Panc1 (cell line): Measurements from ENCODE around the gene NET1. TPM values are rescaled to one million over a fixed set of nuclear protein-coding genes. Genes with fewer than 3 reads are reported as not detected.

Experiments used
- ATAC-seq: fragments of 200-7000 bp; cut with Tn5 transposase; 2 replicates; pipeline ENCODE4 v1.9.1; 2020; ENCODE audit warnings: mild to moderate bottlenecking, moderate library complexity
- BruUV-seq: library from RNA; stranded (reverse); fragments of 400-500 nt; replicated peaks from 2 replicates; lab custom pipeline; 2021; lab: Mats Ljungman, UMichigan
- CTCF ChIA-PET: fragments of 300-600 bp; sonication (Branson Sonifier 250); formaldehyde crosslinking; loops from one replicate; lab custom pipeline; 2022; ENCODE audit warnings: antibody characterized with exemption; lab: Charles Lee
- POLR2A ChIA-PET: fragments of 300-600 bp; sonication (Branson Sonifier 250); formaldehyde crosslinking; loops from one replicate; lab custom pipeline; 2022; ENCODE audit warnings: antibody characterized with exemption; lab: Charles Lee
- DNase-seq: peaks from one replicate; pipeline ENCODE4 v3.0.0-alpha.2; 2010; ENCODE audit warnings: low read depth, low spot score
- H3K27ac ChIP-seq: 2 replicates; pipeline ENCODE4 v1.5.1; 2011; ENCODE audit warnings: mild to moderate bottlenecking, low read length, inconsistent platforms
- H3K27me3 ChIP-seq: fragments of 200-500 bp; sonication (Bioruptor generic); 2 replicates; pipeline ENCODE4 v1.6.0; 2014; ENCODE audit warnings: low read length, inconsistent platforms; ENCODE audit not compliant: control insufficient read depth, insufficient read depth
- H3K36me3 ChIP-seq: fragments of 200-500 bp; sonication (Bioruptor generic); 2 replicates; pipeline ENCODE4 v1.5.1; 2014; ENCODE audit warnings: inconsistent platforms, mild to moderate bottlenecking, low read length, moderate library complexity; ENCODE audit not compliant: control insufficient read depth, insufficient read depth
- H3K4me1 ChIP-seq: 2 replicates; pipeline ENCODE4 v1.5.1; 2011; ENCODE audit warnings: inconsistent platforms, mild to moderate bottlenecking, low read length, moderate library complexity; ENCODE audit not compliant: control insufficient read depth, insufficient read depth
- H3K4me3 ChIP-seq, 2 experiments: 2 replicates each; pipeline ENCODE4 v1.5.1; 2011 to 2012; ENCODE audit warnings: low read depth in 2 of 2, low read length in 2 of 2, mild to moderate bottlenecking in 2 of 2, inconsistent platforms in 1 of 2, moderate library complexity in 1 of 2
- H3K9me3 ChIP-seq: fragments of 200-500 bp; sonication (Bioruptor generic); 2 replicates; pipeline ENCODE4 v1.5.1; 2014; ENCODE audit warnings: low read depth, mild to moderate bottlenecking, inconsistent platforms, low read length, moderate library complexity; ENCODE audit not compliant: control insufficient read depth, insufficient read depth
- POLR2AphosphoS5 ChIP-seq: IDR thresholded peaks from 2 replicates; pipeline ENCODE4 v1.6.1; 2012; ENCODE audit warnings: mild to moderate bottlenecking, low read depth, low read length, moderate library complexity
- SIN3A ChIP-seq: IDR thresholded peaks from 2 replicates; pipeline ENCODE4 v1.6.1; 2012; ENCODE audit warnings: low read depth, mild to moderate bottlenecking, low read length, moderate library complexity, borderline replicate concordance; ENCODE audit not compliant: insufficient read depth
- TCF7L2 ChIP-seq: IDR thresholded peaks from 2 replicates; pipeline ENCODE4 v1.6.1; 2011; ENCODE audit warnings: mild to moderate bottlenecking, low read depth, low read length, inconsistent platforms
- in situ Hi-C: cut with HindIII; loops from 2 replicates; pipeline ENCODE4 v1.10.0; 2016; ENCODE audit warnings: low sequenced_read_pairs, low pct_unique_long_range_greater_than_20kb
- intact Hi-C: fragments of 100-400 bp; cut with micrococcal nuclease; formaldehyde crosslinking; loops from one replicate; pipeline ENCODE4 v1.10.0; 2022; ENCODE audit not compliant: unreplicated experiment
- total RNA-seq: library from RNA; stranded (reverse); gene quantifications from one replicate; pipeline ENCODE4 v1.2.1, GENCODE V29; 2021; ENCODE audit not compliant: unreplicated experiment
- TF ChIP-seq, protein P1 (sequence below), 2 experiments: IDR thresholded peaks; 2 replicates each; pipeline ENCODE4 v1.6.1; 2011 to 2012; ENCODE audit warnings: low read depth in 2 of 2, control low read depth in 1 of 2, low read length in 1 of 2, mild to moderate bottlenecking in 1 of 2, moderate library complexity in 1 of 2; ENCODE audit not compliant: insufficient read depth in 1 of 2
- TF ChIP-seq, protein P2 (sequence below): fragments of 450-650 bp; IDR thresholded peaks from 2 replicates; pipeline ENCODE4 v1.5.1; 2017; ENCODE audit warnings: mild to moderate bottlenecking

Gene NET1
- total RNA-seq, 1 experiment from 2014 or later: 28.6 TPM

- no peaks in the 10 kb centered on the region for H3K36me3 ChIP-seq
- POLR2A ChIA-PET: no interaction called here
- in situ Hi-C loops (no loop called here), intact Hi-C loops (no loop called here)
- H3K27me3 ChIP-seq: no peaks in the 10 kb centered on the region
- CTCF ChIA-PET: no interaction called here
- no peak overlapping the region for H3K27ac ChIP-seq
- H3K9me3 ChIP-seq: no peaks in the 10 kb centered on the region
- no peaks in the 10 kb centered on the region for H3K4me1 ChIP-seq
- H3K4me3 ChIP-seq: no peak overlapping the region
- DNase-seq (no peak), ATAC-seq (no peak)
- TF ChIP-seq POLR2AphosphoS5: no peak
- TF ChIP-seq TCF7L2: no peak
- TF ChIP-seq, protein P1, sequence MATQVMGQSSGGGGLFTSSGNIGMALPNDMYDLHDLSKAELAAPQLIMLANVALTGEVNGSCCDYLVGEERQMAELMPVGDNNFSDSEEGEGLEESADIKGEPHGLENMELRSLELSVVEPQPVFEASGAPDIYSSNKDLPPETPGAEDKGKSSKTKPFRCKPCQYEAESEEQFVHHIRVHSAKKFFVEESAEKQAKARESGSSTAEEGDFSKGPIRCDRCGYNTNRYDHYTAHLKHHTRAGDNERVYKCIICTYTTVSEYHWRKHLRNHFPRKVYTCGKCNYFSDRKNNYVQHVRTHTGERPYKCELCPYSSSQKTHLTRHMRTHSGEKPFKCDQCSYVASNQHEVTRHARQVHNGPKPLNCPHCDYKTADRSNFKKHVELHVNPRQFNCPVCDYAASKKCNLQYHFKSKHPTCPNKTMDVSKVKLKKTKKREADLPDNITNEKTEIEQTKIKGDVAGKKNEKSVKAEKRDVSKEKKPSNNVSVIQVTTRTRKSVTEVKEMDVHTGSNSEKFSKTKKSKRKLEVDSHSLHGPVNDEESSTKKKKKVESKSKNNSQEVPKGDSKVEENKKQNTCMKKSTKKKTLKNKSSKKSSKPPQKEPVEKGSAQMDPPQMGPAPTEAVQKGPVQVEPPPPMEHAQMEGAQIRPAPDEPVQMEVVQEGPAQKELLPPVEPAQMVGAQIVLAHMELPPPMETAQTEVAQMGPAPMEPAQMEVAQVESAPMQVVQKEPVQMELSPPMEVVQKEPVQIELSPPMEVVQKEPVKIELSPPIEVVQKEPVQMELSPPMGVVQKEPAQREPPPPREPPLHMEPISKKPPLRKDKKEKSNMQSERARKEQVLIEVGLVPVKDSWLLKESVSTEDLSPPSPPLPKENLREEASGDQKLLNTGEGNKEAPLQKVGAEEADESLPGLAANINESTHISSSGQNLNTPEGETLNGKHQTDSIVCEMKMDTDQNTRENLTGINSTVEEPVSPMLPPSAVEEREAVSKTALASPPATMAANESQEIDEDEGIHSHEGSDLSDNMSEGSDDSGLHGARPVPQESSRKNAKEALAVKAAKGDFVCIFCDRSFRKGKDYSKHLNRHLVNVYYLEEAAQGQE (IDR thresholded peaks at IDR 0.05; ENCODE audit: insufficient read depth in 1 of 2, low read depth in 2 of 2, low read length in 1 of 2): no peak
- no peak for TF ChIP-seq SIN3A
- TF ChIP-seq, protein P2, sequence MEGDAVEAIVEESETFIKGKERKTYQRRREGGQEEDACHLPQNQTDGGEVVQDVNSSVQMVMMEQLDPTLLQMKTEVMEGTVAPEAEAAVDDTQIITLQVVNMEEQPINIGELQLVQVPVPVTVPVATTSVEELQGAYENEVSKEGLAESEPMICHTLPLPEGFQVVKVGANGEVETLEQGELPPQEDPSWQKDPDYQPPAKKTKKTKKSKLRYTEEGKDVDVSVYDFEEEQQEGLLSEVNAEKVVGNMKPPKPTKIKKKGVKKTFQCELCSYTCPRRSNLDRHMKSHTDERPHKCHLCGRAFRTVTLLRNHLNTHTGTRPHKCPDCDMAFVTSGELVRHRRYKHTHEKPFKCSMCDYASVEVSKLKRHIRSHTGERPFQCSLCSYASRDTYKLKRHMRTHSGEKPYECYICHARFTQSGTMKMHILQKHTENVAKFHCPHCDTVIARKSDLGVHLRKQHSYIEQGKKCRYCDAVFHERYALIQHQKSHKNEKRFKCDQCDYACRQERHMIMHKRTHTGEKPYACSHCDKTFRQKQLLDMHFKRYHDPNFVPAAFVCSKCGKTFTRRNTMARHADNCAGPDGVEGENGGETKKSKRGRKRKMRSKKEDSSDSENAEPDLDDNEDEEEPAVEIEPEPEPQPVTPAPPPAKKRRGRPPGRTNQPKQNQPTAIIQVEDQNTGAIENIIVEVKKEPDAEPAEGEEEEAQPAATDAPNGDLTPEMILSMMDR: no peak
- no TSS peak for BruUV-seq
Observed at GRCh38 chr10:5396556-5397300, 15.6 kb upstream of the NET1 start.

DNA sequence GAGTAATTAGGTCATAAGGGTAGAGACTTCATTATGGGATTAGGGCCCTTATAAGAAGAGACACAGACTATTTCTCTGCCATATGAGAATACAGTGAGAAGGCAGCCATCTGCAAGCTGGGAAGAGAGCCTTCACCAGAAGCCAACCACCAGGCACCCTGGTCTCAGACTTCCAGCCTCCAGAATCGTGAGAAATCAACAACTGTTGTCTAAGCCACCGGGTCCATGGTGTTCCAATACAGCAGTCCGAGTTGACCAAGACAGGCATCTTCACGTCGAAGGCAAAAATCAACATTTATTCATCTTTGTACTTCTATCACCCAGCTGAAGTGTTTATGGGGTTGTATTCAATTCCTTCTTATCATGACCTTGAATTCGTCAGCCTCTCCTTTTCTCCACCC lies 13.0 kb upstream of the NET1 start:
- ATAC-seq: no peak
- DNase-seq: no peak
- Histone ChIP-seq H3K27ac (no peak overlapping the region), H3K4me3 (no peak overlapping the region), H3K4me1 (no peaks in the 10 kb centered on the region), H3K36me3 (no peaks in the 10 kb centered on the region), H3K9me3 (no peaks in the 10 kb centered on the region), H3K27me3 (no peaks in the 10 kb centered on the region)
- TF ChIP-seq, protein P1 (IDR thresholded peaks at IDR 0.05; ENCODE audit: insufficient read depth in 1 of 2, low read depth in 2 of 2, low read length in 1 of 2): no peak
- TF ChIP-seq TCF7L2 (no peak), SIN3A (no peak), POLR2AphosphoS5 (no peak)
- TF ChIP-seq, protein P2: no peak
- in situ Hi-C loops (no loop called here), intact Hi-C loops (no loop called here)
- CTCF ChIA-PET: no interaction called here
- no TSS peak for BruUV-seq
- POLR2A ChIA-PET: no interaction called here
